Ovary (tissue), 3 donors: Measurements from ENCODE around the gene RHBDD3.

Experiments used
- EP300 ChIP-seq: sonication (generic); formaldehyde crosslinking; IDR thresholded peaks from one replicate; pipeline ENCODE4 v1.6.1; 2017; ENCODE audit warnings: antibody characterized with exemption
- POLR2A ChIP-seq: fragments of 450-650 bp; IDR thresholded peaks from one replicate; pipeline ENCODE4 v1.6.1; 2017; ENCODE audit warnings: antibody characterized with exemption, mild to moderate bottlenecking, moderate library complexity
- TF ChIP-seq, protein P1 (sequence below), 3 donors: fragments of 450-650 bp in 2 of 3; fragments of 200-600 bp in 1 of 3; IDR thresholded peaks; one replicate each; pipeline versions ENCODE4 v1.5.1 to v1.8.0; 2016 to 2022; ENCODE audit warnings: antibody characterized with exemption in 3 of 3, mild to moderate bottlenecking in 1 of 3
- donor health status: DM: no; HTN: no; CAD: no.

DNA sequence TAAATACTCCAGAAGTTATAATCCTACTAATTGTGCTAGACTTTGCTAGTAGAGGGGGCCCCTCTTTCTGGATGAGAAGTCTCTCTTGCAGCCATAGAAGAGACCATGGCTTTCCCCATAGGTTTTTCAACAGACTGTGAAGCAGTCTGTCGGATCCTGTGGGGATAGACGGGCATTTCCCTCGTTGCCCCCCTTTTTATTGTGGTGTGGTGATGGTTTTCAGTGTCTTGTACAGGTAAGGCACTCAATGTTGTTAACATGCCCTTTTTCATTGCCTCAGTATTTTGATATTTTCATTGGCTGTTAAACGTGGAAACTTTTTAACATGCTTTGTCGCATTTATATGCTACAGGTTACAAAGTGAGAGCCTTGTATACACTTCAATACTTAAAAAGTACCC lies 22.3 kb upstream of the RHBDD3 start:
- no peak for TF ChIP-seq POLR2A
- TF ChIP-seq, protein P1, sequence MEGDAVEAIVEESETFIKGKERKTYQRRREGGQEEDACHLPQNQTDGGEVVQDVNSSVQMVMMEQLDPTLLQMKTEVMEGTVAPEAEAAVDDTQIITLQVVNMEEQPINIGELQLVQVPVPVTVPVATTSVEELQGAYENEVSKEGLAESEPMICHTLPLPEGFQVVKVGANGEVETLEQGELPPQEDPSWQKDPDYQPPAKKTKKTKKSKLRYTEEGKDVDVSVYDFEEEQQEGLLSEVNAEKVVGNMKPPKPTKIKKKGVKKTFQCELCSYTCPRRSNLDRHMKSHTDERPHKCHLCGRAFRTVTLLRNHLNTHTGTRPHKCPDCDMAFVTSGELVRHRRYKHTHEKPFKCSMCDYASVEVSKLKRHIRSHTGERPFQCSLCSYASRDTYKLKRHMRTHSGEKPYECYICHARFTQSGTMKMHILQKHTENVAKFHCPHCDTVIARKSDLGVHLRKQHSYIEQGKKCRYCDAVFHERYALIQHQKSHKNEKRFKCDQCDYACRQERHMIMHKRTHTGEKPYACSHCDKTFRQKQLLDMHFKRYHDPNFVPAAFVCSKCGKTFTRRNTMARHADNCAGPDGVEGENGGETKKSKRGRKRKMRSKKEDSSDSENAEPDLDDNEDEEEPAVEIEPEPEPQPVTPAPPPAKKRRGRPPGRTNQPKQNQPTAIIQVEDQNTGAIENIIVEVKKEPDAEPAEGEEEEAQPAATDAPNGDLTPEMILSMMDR (IDR thresholded peaks at IDR 0.05): no peak
- no peak for TF ChIP-seq EP300
